Mucosa of descending colon (tissue), 3 donors: ENCODE measurements around the gene ADAMTSL1. TPM values are rescaled to one million over a fixed set of nuclear protein-coding genes. Genes with fewer than 3 reads are reported as not detected.

Experiments
- ATAC-seq: fragments of 200-7000 bp; cut with Tn5 transposase; one replicate; pipeline ENCODE4 v1.9.1; 2020; ENCODE audit warnings: mild to moderate bottlenecking, moderate library complexity
- DNase-seq, 3 donors: peaks; one replicate each; pipeline ENCODE4 v3.0.0-alpha.2; 2020
- H3K36me3 ChIP-seq: fragments of 200-600 bp; one replicate; pipeline ENCODE4 v1.8.0; 2021; ENCODE audit warnings: low read depth, mild to moderate bottlenecking
- H3K4me1 ChIP-seq: fragments of 200-600 bp; one replicate; pipeline ENCODE4 v1.8.0; 2021; ENCODE audit warnings: low read depth, mild to moderate bottlenecking
- H3K4me3 ChIP-seq: fragments of 200-600 bp; one replicate; pipeline ENCODE4 v1.8.0; 2021; ENCODE audit warnings: mild to moderate bottlenecking
- H3K9me3 ChIP-seq: fragments of 200-600 bp; one replicate; pipeline ENCODE4 v1.8.0; 2021; ENCODE audit warnings: mild to moderate bottlenecking
- intact Hi-C, 2 donors: fragments of 100-400 bp; cut with DNase I in 1 of 2; cut with micrococcal nuclease in 1 of 2; formaldehyde crosslinking; loops; one replicate each; pipeline versions ENCODE4 v1.11.0 to v1.11.1; 2022; cut with DNase I, micrococcal nuclease
- total RNA-seq, 3 donors: library from RNA; stranded (reverse); fragmentation: NEBNext Ultra II Directional in 2 of 3; extraction: Animal tissue kit (Norgen Biotek cat#: 25700) in 2 of 3; gene quantifications; one replicate each; pipeline versions ENCODE4 v1.2.1 to v1.2.4, GENCODE V29; 2021 to 2023
- TF ChIP-seq, protein P1 (sequence below): fragments of 200-600 bp; IDR thresholded peaks from one replicate; pipeline ENCODE4 v1.8.0; 2022; ENCODE audit warnings: antibody characterized with exemption, mild to moderate bottlenecking
- donor health status: DM: no; HTN: no; CAD: no; lungs with moderate emphysema.
- donor health status: DM: no; HTN: no; CAD: no.
- donor health status: DM: no; HTN: yes; CAD: no.

The ADAMTSL1 gene
- total RNA-seq, 3 donors from 2014 or later = 10.1 to 32.1 (median 22.6) TPM

DNA sequence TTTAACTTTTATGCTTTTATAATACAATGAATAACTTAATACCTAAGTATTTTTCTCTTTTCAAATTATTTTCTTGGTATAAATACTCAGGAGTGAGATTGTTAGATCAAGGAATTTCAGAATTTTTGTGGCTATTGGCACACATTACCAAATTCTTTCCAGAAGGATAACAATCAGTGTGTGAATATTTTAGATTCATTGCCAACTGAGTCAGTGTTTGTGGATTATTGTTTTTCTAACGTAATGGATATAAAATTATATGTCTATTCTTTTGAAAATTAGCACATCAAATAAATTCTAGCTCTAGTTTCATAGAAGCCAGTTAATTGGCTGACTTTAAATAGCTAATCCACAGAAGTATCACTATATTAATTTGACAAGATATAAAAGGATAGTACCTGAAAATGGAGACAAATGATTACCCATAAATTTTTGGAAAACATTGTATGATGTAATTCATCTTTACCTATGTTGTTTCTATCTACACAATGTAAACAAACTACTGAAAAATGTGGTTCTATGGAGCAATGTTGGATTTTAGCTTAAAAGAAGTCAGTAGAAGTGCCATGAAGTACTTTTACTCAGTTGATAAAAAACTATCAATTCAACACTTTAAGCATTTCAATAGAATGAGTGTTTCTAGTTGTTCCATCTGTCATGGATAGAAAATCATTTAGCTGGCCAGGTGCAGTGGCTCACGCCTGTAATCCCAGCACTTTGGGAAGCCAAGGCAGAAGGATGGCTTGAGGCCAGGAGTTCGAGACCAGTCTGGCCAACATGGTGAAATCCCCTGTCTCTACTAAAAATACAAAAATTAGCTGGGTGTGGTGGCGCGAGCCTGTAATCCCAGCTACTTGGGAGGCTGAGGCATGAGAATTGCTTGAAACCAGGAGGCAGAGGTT is 185.1 kb downstream of the ADAMTSL1 start:
- TF ChIP-seq, protein P1, sequence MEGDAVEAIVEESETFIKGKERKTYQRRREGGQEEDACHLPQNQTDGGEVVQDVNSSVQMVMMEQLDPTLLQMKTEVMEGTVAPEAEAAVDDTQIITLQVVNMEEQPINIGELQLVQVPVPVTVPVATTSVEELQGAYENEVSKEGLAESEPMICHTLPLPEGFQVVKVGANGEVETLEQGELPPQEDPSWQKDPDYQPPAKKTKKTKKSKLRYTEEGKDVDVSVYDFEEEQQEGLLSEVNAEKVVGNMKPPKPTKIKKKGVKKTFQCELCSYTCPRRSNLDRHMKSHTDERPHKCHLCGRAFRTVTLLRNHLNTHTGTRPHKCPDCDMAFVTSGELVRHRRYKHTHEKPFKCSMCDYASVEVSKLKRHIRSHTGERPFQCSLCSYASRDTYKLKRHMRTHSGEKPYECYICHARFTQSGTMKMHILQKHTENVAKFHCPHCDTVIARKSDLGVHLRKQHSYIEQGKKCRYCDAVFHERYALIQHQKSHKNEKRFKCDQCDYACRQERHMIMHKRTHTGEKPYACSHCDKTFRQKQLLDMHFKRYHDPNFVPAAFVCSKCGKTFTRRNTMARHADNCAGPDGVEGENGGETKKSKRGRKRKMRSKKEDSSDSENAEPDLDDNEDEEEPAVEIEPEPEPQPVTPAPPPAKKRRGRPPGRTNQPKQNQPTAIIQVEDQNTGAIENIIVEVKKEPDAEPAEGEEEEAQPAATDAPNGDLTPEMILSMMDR = no peak
- intact Hi-C loops = no loop called here
- DNase-seq (no peak), ATAC-seq (no peak)
- no peaks in the 10 kb centered on the region for H3K9me3 ChIP-seq
- no peaks in the 10 kb centered on the region for H3K36me3 ChIP-seq
- no peaks in the 10 kb centered on the region for H3K4me1 ChIP-seq
- no peak overlapping the region for H3K4me3 ChIP-seq

DNA sequence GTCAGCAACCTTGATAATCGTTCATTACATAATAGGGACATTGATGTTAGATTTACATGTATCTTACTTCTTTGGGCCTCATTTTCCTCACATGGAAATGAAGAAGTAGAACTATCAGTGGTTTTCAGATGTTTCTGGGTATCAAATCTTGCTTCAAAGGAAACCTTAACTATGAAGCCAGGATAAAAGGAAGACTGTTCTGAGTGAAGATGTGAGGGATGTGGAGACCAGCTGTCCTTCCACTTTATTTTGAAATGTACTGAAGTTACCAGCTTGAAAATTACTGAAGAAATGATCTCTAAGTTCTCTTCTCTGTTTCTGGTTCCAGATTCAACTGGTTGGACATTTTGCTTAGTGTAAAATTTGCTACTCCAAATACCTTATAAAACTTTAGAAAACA is 186.0 kb downstream of the ADAMTSL1 start:
- Histone ChIP-seq H3K4me3 (no peak overlapping the region), H3K4me1 (no peaks in the 10 kb centered on the region), H3K36me3 (no peaks in the 10 kb centered on the region), H3K9me3 (no peaks in the 10 kb centered on the region)
- intact Hi-C loops = no loop called here
- no peak for DNase-seq
- TF ChIP-seq, protein P1 = no peak
- ATAC-seq = no peak

DNA sequence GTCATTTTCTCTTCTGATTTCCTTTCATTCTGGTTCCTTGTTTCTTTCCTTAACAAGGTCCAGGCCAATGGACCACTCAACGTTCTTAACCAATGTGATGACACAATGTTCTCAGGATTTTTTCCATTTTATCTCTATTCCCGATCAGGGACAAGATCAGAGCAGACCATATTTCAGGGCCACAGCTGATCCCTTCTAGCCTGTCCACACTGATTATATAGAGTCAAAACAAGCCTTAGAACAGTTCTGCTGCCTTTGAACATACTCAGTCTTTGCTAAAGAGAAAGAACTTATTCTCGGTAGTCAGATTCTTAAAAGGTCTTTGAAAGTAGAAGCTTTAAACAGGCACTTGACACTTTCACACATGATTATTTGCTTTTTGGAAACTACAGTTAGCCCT is 188.4 kb downstream of the ADAMTSL1 start:
- no peaks in the 10 kb centered on the region for H3K36me3 ChIP-seq
- intact Hi-C loops = no loop called here
- H3K4me1 ChIP-seq = no peaks in the 10 kb centered on the region
- ATAC-seq = no peak
- TF ChIP-seq, protein P1 = no peak
- no peaks in the 10 kb centered on the region for H3K9me3 ChIP-seq
- DNase-seq = no peak
- no peak overlapping the region for H3K4me3 ChIP-seq

DNA sequence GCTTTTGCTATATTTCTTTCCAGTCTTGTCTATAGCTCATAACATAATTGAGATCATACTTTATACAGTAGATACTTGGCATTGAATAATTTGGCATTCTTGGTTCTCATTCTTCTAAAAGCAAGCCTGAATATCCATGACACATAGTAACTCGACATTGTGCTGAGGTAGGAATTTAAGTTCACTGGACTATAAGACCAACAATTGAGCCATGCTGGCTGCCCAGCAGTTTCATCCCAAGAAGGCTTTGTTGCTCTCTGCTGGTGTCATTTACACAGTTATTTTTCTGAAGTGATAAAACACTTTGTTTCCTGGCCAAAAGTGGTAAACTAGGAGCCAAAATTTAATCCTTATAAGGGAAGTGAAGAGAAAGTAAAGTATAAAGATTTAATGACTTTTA is 192.0 kb downstream of the ADAMTSL1 start:
- TF ChIP-seq, protein P1 = no peak

DNA sequence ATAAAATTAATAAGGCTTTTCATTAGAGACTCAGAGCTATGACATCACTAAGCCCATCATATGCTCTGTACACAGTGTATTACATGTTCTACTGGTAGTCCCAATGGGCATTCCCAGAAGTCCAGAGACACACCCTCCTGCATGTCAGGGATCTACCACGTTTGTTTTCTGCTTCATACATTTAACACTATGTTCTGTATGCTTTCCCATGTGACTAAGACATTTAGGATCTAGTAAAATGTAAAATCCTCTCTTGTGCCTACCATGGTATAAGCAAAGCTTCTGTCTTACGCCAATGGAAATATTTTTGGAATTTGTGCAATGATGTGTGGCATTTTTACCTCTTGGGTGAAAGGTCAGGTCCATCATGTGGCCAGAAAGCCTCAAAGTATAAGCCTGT is 192.4 kb downstream of the ADAMTSL1 start:
- intact Hi-C loops = no loop called here
- DNase-seq (no peak), ATAC-seq (no peak)
- TF ChIP-seq, protein P1 = no peak
- H3K4me1 ChIP-seq = no peaks in the 10 kb centered on the region
- no peaks in the 10 kb centered on the region for H3K9me3 ChIP-seq
- no peaks in the 10 kb centered on the region for H3K36me3 ChIP-seq
- H3K4me3 ChIP-seq = no peak overlapping the region

More for the DNA sequence above, 192.0 kb downstream of the ADAMTSL1 start:
- intact Hi-C loops = no loop called here
- DNase-seq (no peak), ATAC-seq (no peak)
- H3K4me3 ChIP-seq = no peak overlapping the region
- no peaks in the 10 kb centered on the region for H3K36me3 ChIP-seq
- H3K9me3 ChIP-seq = no peaks in the 10 kb centered on the region
- no peaks in the 10 kb centered on the region for H3K4me1 ChIP-seq
